DMS153 treated with DMSO at 0.1 percent for 48 hours (cell line): ENCODE results near the gene TCERG1L.
"Not testable (repeated sequence)": the region's sequence is repeated elsewhere in the genome, so short reads cannot be mapped to it uniquely, and the experiment has no call there.

Experiments used
- DNase-seq: peaks from one replicate; lab custom pipeline; 2025; ENCODE audit not compliant: unreplicated experiment; lab: John Stamatoyannopoulos, UW

The TCERG1L gene

DNA sequence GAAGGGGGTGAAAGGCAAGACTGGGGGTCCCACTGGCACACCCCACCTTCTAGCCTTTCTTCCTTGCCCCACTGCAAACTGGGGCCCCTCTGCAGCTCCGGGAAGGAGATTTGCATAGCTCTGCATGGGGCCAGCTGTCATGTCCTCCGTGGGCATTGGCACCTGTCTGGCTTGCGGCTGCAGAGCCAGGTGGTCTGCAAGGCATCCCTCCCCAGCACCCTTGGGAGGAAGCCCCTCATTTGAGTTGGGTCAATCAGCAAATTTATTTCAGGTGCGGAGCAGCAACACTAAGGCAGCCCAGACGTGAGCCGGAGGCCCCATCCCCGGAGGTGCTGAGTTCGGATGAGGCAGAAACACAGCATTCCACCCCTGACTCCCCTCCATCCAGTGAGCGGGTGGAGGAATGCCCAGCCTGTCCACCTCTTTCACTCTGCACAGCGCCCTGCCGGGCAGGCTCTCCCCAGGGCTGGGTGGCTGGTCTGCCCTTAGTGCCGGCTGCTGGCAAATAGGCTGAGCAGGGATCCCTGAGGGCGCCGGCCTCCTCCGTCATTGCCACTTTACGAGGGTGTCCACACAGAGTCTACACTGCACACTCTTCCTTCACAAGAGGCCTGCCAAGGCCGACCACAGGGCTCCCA lies 143.2 kb downstream of the TCERG1L start:
- DNase-seq: no peak

DNA sequence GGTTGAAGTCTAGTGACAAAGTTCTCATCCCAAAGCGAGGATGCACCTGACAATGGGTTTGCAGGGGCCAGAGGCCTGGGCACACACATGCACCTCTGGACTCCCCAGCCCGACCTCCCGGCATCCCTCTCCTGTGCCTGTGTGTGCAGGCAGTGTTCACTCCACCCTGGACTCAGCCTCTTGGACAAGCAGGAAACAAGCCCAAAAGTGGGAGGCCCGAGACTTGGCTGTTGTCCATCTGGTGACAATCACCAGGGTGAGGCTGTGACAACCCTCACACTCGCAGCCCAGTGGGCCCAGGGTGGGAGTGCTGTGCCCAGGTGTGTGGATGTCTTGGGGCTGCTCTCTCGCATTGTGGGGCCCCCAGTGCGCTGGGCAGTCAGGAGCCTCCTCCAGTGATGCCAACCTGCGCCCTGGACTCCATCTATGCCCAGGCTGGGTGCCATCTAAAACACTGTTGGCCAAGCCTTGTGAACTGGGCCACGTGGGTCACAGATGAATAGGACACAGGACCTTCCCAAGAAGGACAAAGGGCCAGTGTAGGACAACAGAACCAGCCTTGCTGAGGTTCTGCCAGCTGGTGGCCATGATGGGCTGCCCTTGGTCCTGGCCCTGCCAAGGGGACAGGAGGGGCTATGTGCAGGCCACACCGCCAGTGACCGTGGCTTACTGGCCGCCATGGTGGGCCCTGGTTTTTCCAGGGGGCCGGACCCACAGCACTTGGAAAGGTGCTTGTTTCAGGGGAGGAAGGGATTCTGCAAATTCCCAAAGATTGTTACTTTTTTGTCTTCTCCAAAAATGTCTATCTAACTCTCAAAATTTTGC lies 144.3 kb downstream of the TCERG1L start:
- DNase-seq: no peak

DNA sequence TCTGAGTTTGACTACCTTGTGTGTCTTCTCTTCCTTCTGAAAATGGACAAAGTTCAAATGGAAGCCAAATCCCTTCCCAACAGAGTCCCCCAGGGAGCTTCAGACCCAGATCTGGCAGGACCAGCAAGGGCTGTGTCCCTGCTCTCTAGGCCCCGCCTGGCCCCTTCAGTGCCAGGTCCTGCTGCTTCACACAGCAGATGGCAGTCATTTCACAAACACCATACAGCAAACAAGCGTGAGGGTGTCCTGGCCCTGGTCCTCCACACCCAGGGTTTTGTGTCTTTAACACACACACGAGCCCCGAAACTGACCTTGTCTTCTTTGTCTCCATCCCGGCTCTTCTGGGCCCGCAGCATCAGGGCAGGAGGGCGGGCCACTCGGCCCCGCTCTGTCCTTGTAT lies 145.0 kb downstream of the TCERG1L start:
- no peak for DNase-seq

DNA sequence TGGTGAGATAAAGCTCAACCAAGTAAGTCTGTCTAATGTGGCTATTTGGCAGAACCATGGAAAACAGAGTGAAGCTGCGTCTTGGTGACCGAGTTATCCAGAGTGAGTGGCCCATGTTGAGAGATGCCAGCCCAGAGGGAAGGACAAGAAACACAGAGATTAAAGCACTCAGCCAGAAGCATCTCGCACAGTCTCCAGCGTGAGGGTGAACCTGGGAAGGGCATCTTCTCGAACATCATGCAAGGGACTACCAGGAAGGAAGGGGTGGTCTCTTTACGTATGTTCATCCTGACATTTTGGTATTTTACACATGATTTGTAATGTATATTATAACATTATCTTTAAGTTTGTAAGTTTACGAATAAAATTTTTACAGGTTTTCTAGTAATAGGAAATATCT lies 146.4 kb downstream of the TCERG1L start:
- no peak for DNase-seq

DNA sequence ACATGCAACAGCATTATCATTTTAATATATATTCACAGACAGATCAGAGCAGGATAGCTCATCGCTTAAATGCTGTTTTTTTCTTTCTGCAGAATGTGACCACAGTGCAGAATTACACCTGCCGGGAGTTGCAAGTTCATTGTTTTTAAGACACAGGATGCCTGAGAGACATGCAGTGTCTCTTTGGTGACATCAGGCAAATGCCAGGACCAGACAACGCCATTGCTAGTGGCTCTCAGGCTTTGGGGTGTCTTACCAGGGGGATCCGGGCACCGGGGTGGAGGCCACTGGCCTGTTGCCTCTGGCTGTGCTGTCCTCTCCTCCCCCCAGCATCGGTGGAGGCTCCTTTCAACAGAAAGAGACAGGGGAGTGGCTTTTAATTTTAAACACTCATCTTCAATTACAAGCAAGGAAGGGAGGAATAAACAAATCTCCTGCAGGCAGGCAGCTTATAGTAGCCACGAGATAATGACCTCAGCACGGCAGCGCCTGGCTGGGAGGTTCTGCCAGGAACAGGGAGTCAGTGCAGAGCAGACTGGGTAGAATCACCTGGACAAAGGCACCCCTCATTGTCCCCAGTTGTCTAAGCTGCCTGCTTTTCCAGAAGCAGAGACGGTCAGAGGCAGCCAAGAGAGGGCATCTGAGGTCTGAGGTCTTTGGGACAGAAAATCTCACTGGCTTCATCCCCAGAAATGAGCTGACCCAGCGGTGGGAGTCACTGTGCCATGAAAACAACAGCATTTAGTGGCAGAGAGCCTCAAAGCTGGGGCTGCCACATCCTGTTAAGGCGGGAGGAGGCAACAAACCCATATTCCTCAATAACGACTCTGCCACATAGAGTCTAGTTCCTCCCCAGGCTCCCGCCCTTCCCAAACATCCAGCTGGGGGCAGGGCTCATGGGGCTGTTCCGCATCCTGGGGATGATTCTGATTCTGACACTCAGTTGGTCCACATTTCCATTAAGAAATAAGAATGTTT lies 148.4 kb downstream of the TCERG1L start:
- peak; percentile 10 for DNase-seq

DNA sequence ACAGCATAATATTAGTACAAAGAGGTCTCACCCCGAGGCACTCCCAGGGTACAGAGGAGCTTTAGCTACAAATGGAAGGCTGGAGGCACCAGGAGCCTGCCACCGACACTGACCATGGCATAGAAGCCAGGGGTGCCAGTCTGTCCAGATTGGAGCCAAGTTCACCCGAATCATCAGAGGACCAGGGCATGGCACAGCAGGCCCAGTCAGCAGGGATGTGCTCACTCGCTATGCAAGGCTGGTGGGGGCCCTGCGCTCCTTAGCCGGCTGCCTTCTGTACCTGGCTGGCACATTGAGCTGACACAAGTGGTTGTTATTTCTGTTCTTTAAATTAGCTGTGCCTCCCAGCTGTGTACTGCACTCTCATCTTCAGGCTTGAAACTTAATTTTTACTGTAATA lies 149.3 kb downstream of the TCERG1L start:
- no peak for DNase-seq

DNA sequence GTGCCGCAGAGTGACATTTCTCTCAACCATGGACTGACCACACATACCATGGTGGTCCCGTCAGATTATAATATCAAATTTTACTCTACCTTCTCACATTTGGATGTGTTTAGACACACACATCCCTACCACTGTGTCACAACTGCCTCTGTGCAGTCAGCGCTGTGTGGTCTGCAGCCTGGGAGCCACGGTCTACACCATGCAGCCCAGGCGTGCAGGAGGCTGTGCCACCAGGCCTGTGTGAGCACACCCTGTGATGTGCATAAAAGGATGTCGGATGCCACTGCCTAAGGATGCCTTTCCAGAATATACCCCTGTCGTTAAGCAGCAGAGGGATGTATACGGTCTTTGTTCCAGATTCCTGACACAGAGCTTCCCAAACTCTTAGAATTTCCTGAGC lies 150.4 kb downstream of the TCERG1L start:
- DNase-seq: no peak

DNA sequence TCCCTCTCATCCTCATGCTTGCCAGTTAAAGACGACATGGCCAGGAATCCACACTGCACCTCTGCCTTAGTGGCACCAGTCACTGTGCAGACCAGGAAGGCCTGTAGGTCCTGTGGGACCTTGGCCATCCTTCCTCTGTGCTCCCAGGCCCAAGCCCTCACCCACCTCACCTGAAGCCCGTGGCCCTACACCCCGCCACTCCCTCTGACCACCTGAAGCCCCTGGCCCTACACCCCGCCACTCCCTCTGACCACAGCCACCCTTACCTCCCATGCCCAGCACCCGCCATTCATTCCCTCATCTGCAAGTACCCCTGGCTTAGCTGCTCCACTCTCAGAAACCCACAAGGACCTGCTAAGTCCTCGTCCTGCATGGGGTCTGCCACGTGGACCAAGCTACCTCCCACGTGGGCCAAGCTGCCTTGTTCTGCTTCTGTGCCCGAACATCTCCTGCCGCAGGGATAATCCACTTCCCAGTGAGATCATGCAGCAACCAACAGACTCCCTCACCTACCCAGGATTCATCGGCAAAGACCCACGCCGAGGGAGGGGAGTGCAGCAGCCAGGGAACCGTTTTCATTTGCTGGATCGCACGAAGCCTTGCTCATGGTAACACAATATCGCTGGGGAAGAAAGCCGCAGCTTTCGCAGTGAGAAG lies 151.2 kb downstream of the TCERG1L start:
- DNase-seq: no peak

DNA sequence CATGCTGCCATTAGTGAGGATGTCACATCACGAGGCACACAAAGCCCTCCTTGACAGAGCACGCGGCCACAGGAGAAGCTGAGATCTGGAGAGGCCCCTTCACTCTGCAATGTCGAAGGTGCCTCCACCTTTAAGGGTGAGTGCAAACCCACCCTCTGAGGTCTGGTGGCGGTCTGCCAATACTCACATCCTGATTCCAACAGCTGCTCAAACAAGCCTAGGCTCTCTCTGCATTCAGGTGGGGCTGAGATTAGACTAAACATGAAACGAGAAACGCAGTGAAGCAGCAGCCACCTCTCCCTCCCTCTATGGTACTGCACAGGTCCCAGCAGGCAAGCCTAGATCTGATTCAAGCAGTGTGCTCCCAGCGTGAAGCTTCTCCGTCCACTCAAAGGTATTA lies 151.8 kb downstream of the TCERG1L start:
- DNase-seq: no peak

DNA sequence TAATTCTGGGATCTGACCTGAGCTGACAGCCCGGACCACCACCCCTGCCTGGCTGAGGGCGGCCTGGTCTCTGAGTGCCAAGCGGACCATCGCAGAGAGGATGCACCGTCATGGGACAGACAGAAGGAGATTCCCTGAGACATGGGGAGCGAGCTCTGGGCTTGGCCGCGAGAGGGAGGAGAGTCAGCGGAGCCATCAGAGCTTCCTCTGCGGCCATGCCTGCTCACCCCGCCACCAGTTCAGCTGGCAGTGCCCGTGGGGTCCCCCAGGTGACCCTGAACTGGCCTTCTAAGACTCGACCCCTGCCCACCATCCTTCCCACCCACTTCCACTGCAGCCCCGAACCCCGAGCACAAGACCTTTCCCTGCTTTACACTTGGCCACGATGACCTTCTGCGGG lies 152.8 kb downstream of the TCERG1L start:
- no peak for DNase-seq

DNA sequence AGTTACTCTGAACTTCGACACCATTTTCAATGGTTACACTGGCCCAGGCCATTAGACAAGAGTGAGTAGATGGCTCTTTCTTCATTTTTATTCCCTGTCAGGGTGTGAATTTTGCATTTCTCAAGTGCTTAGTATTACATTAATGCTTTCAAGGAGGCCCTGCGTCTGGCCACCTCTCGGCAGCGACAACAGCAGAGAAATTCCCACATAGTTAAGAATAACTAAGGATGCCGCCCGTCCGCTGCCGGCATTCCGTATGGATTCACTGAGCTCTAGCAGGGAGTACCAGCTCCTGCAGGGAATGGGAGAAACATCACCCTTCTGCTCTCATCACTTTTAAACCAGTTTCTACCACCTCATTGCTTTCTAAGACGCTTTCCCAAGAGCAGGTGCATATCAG lies 153.6 kb downstream of the TCERG1L start:
- DNase-seq: no peak

DNA sequence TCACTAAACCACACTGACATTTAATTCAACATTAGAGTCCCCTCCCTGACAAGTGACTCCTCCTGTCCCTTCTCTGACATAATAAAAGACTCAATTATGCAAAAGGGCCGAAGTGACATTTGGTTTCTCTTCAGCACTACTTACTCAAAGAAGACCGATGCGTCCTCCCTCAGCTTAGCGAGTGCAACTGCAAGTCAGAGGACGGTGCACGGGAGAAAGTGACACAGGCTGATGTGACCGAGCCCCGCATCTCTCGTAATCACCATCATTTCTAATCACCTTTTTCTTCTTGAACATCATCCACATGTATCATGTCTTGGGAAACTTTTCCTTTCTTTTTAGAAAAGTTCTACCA lies 155.7 kb downstream of the TCERG1L start:
- DNase-seq: no peak

DNA sequence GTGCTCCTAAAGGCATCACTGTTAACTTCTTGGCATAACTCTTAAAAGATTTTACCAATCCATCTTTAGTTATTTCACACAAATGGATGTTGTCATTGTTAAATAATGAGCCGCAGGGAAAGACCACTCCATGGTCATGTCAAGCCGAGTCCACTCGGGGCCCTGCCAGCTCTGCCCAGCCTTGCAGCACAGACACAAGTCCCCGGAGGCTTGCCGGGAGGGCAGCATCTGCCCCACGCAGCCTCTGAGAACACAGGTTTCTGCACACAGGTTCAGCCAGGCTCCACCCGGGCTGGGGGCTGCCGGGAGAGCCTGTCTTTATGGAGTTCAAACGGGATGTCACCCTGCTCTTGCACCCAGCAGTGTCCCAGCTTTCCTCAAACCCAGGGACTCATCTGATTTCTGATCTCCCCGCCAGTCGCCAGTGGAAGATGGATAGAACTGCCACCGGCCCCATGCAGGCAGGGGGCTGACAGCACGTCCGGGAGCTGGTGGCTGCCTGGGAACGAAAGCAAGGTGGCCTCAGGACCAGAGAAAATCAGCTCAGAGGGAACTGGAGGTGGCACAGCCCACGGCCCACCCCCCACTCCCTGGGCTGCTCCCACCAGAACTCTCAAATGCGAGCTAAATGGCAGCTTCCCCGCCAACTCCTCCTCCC lies 156.2 kb downstream of the TCERG1L start:
- DNase-seq: no peak

DNA sequence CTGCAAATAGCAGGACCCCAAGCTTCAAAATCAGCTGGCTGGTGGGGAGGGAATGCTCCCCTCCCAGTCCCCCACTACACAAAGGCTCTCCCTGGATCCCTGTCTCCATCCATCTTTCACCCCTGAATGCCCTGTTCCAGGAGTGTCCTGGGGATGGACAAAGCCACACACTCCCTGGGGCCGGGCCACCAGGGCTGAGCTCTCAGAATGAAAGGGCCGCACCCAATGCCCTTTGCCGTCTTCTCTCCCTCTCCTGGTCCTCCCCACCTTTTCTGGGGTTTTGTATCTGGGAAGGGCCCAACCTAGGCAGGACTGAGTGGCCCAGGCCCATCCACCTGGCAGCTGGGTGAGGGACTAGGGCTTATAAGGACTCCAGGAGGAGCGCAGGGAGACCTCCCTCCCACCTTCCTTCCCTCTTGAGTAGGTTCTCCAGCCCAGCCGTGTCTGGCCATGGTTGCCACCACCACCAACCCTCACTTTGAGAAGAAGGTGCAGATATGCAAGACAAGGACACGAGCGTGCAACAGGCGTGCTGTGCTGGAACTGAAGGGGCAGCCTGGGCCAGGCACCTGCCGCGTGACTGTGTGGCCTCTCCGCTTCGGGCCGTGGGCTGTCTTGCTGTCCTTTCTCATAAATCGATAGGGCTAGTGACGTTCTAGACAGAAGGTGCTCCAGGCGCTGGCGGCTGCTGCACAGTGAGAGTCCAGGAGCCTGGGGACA lies 157.1 kb downstream of the TCERG1L start:
- no peak for DNase-seq

DNA sequence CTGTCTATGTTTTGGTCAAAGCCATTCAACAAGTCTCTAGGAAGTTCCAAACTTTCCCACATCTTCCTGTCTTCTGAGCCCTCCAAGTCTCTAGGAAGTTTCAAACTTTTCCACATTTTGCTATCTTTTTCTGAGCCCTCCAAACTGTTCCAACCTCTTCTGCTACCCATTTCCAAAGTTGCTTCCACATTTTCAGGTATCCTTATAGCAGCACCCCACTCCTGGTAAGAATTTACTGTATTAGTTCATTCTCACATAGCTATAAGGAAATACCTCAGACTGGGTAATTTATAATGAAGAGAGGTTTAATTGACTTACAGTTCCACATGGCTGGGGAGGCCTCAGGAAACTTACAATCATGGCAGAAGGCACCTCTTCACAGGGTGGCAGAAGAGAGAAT lies 159.1 kb downstream of the TCERG1L start:
- not testable (repeated sequence) for DNase-seq

DNA sequence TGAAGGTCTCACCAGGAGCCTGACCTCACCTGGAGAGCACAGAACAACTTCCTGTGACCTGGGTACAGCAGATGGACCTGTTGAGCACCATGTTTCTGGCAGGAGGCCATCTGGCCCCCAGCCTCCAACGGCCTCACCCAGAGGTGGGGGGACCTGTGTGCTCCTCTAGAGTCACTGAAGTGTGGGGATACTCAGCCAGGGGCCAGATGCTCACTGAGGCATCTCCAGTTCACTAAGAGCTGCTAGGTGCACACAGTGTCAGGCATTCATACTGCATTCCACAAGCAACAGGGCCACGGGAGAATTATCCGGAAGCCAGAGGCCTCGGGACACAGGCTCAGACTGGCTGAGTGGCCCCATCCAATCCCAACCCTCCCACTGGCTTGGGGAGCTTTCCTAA lies 161.4 kb downstream of the TCERG1L start:
- no peak for DNase-seq

DNA sequence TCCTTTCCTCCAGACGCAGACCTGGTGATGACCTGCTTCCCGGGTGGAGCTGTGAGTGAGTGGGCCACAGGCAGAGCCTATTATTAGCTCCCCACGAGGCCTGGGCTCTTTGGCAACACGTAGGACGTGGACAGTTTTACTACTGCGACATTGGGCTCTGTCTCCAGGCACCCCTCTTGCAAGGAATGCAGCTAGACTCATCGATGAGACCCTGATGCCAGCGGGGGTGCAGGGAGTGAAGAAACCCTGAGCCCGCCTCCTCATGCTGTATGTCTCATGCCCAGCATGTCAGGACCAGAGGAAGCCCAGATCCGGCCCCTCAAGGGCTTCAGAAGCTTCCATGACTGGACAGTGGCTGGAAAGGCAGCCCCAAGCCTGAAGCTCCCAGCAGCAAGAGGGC lies 161.9 kb downstream of the TCERG1L start:
- DNase-seq: no peak

DNA sequence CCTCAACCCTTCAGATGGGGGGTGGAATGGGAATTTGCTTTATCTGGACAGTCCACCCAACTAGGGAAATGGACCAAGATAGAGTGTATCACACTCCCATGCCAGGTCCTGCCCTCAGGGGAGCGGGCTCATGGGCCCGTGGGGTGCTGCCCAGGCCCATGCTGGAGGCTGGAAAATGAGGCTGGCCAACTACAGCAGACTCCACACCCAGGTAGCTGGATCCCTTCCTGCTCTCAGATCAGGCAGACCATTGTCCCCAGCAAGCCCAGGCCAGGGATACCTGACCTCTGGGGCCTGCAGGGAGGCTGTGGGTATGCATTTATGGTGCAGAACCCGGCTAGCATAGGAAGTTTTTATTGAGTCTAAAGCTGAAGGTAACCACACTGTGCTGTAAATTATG lies 162.4 kb downstream of the TCERG1L start:
- DNase-seq: no peak

DNA sequence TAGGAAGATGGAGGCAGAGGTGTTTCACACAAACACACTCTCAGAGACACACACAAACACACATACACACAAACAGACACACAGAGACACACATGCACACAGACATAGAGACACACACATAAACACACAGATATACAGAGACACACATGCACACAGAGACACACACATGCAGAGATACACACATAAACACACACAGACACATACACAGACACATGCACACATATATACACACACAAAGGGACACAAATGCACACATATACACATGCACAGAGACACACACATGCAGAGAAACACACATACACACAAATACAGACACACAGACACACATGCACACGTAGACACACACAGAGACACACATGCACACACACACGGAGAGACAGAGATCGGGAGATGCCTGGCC lies 163.3 kb downstream of the TCERG1L start:
- DNase-seq: no peak
